IMR-90 (cell line): ENCODE data around the gene PDC. TPM values are rescaled to one million over a fixed set of nuclear protein-coding genes. Genes with fewer than 3 reads are reported as not detected.

Experiments
- ATAC-seq: fragments of 200-7000 bp; cut with Tn5 transposase; 2 replicates; pipeline ENCODE4 v1.9.1; 2020; ENCODE audit warnings: low read depth, mild to moderate bottlenecking, moderate library complexity
- BruUV-seq: library from RNA; stranded (reverse); fragments of 400-500 nt; replicated peaks from 2 replicates; lab custom pipeline; 2021; lab: Mats Ljungman, UMichigan
- CTCF ChIA-PET: fragments of 300-600 bp; formaldehyde crosslinking; extraction: SDS; loops from one replicate; lab custom pipeline; 2021; ENCODE audit warnings: antibody characterized with exemption; lab: Yijun Ruan, JAX
- POLR2A ChIA-PET: fragments of 300-600 bp; sonication (Branson Sonifier 250); formaldehyde crosslinking; loops from one replicate; lab custom pipeline; 2022; ENCODE audit warnings: antibody characterized with exemption; ENCODE audit not compliant: unreplicated experiment; lab: Charles Lee
- DNase-seq: peaks from one replicate; pipeline ENCODE4 v3.0.0; 2013
- H2AFZ ChIP-seq: replicated peaks from 2 replicates; pipeline ENCODE3; 2013; ENCODE audit warnings: low read length, mild to moderate bottlenecking; ENCODE audit not compliant: poor library complexity
- H2AK5ac ChIP-seq: 2 replicates; pipeline ENCODE4 v1.6.1; 2013; ENCODE audit warnings: low read depth, low read length, inconsistent platforms
- H2AK9ac ChIP-seq: replicated peaks from 2 replicates; pipeline ENCODE3; 2013; ENCODE audit warnings: mild to moderate bottlenecking, low read depth, low read length, moderate library complexity; ENCODE audit not compliant: poor library complexity
- H2BK120ac ChIP-seq: 2 replicates; pipeline ENCODE4 v1.6.1; 2013; ENCODE audit warnings: low read depth, low read length, inconsistent platforms
- H2BK15ac ChIP-seq: 3 replicates; pipeline ENCODE4 v1.6.1; 2013; ENCODE audit warnings: low read depth, low read length, inconsistent platforms
- H2BK20ac ChIP-seq: 2 replicates; pipeline ENCODE4 v1.6.1; 2013; ENCODE audit warnings: low read depth, mild to moderate bottlenecking, inconsistent platforms, low read length, moderate library complexity
- H2BK5ac ChIP-seq: 2 replicates; pipeline ENCODE4 v1.6.1; 2013; ENCODE audit warnings: mild to moderate bottlenecking, low read depth, low read length, inconsistent platforms; ENCODE audit not compliant: poor library complexity, severe bottlenecking
- H3K14ac ChIP-seq: replicated peaks from 2 replicates; pipeline ENCODE4 v1.6.1; 2013; ENCODE audit warnings: low read depth, low read length, inconsistent platforms
- H3K18ac ChIP-seq: 2 replicates; pipeline ENCODE4 v1.6.1; 2013; ENCODE audit warnings: low read depth, low read length, control low read depth
- H3K23ac ChIP-seq: 2 replicates; pipeline ENCODE4 v1.6.1; 2013; ENCODE audit warnings: low read depth, low read length, inconsistent platforms
- H3K27ac ChIP-seq: 2 replicates; pipeline ENCODE4 v1.5.1; 2013; ENCODE audit warnings: mild to moderate bottlenecking, control low read depth, low read length; ENCODE audit not compliant: insufficient read depth
- H3K27me3 ChIP-seq: 2 replicates; pipeline ENCODE4 v1.6.1; 2013; ENCODE audit warnings: low read length; ENCODE audit not compliant: control insufficient read depth, insufficient read depth
- H3K36me3 ChIP-seq: 2 replicates; pipeline ENCODE4 v1.6.1; 2013; ENCODE audit warnings: low read length, mixed read lengths; ENCODE audit not compliant: control insufficient read depth, insufficient read depth
- H3K4ac ChIP-seq: 2 replicates; pipeline ENCODE4 v1.6.1; 2013; ENCODE audit warnings: low read depth, low read length, inconsistent platforms
- H3K4me1 ChIP-seq: 2 replicates; pipeline ENCODE4 v1.6.1; 2013; ENCODE audit warnings: low read length, mixed read lengths; ENCODE audit not compliant: control insufficient read depth, insufficient read depth
- H3K4me2 ChIP-seq: 2 replicates; pipeline ENCODE4 v1.6.1; 2013; ENCODE audit warnings: low read depth, mild to moderate bottlenecking, control low read depth, low read length, moderate library complexity
- H3K4me3 ChIP-seq: 2 replicates; pipeline ENCODE4 v1.5.1; 2013; ENCODE audit warnings: low read depth, mild to moderate bottlenecking, control low read depth, low read length, moderate library complexity; ENCODE audit not compliant: insufficient read depth
- H3K56ac ChIP-seq: 2 replicates; pipeline ENCODE4 v1.6.1; 2013; ENCODE audit warnings: low read length, inconsistent platforms; ENCODE audit not compliant: insufficient read depth; ENCODE audit errors: extremely low read depth
- H3K79me1 ChIP-seq, 2 experiments: 2 replicates each; pipeline ENCODE4 v1.6.1; 2013; ENCODE audit warnings: low read length in 2 of 2, inconsistent platforms in 1 of 2, low read depth in 1 of 2
- H3K9ac ChIP-seq: 2 replicates; pipeline ENCODE4 v1.6.1; 2013; ENCODE audit warnings: low read depth, low read length, control low read depth
- H3K9me1 ChIP-seq: 2 replicates; pipeline ENCODE4 v1.6.1; 2013; ENCODE audit warnings: low read length, inconsistent platforms; ENCODE audit not compliant: insufficient read depth
- H3K9me3 ChIP-seq: 2 replicates; pipeline ENCODE4 v1.6.1; 2013; ENCODE audit warnings: low read length; ENCODE audit not compliant: control insufficient read depth, insufficient read depth
- H4K20me1 ChIP-seq: 2 replicates; pipeline ENCODE4 v1.6.1; 2013; ENCODE audit warnings: low read length, inconsistent platforms; ENCODE audit not compliant: insufficient read depth
- H4K5ac ChIP-seq: 2 replicates; pipeline ENCODE4 v1.6.1; 2013; ENCODE audit warnings: mild to moderate bottlenecking, low read depth, low read length, control low read depth
- H4K8ac ChIP-seq, 2 experiments: 2 replicates each; pipeline ENCODE4 v1.6.1; 2013; ENCODE audit warnings: low read depth in 2 of 2, low read length in 2 of 2, control low read depth in 1 of 2, inconsistent platforms in 1 of 2
- H4K91ac ChIP-seq: 2 replicates; pipeline ENCODE4 v1.6.1; 2013; ENCODE audit warnings: low read depth, low read length, inconsistent platforms; ENCODE audit not compliant: insufficient read depth
- BHLHE40 ChIP-seq: fragments of 150-350 bp; IDR thresholded peaks from 2 replicates; pipeline ENCODE4 v1.6.1; 2016; ENCODE audit warnings: mild to moderate bottlenecking, low read depth, low read length
- CEBPB ChIP-seq: IDR thresholded peaks from 2 replicates; pipeline ENCODE4 v1.6.1; 2012; ENCODE audit warnings: low read depth, low read length, improper control_type of control experiment
- CHD1 ChIP-seq: IDR thresholded peaks from 2 replicates; pipeline ENCODE4 v1.6.1; 2012; ENCODE audit warnings: low read depth, low read length, improper control_type of control experiment
- FOS ChIP-seq: fragments of 150-350 bp; IDR thresholded peaks from 2 replicates; pipeline ENCODE4 v1.6.1; 2016; ENCODE audit warnings: low read depth, low read length
- MAFK ChIP-seq: IDR thresholded peaks from 2 replicates; pipeline ENCODE4 v1.6.1; 2012; ENCODE audit warnings: low read depth, low read length, improper control_type of control experiment
- MAZ ChIP-seq: IDR thresholded peaks from 2 replicates; pipeline ENCODE4 v1.6.1; 2012; ENCODE audit warnings: low read depth, mild to moderate bottlenecking, low read length, improper control_type of control experiment, moderate library complexity, borderline replicate concordance
- MXI1 ChIP-seq: IDR thresholded peaks from 2 replicates; pipeline ENCODE4 v1.6.1; 2012; ENCODE audit warnings: low read depth, mild to moderate bottlenecking, low read length, moderate library complexity, borderline replicate concordance
- NFE2L2 ChIP-seq: fragments of 150-350 bp; IDR thresholded peaks from 2 replicates; pipeline ENCODE4 v1.6.1; 2016; ENCODE audit warnings: low read depth, mild to moderate bottlenecking, low read length
- POLR2A ChIP-seq: IDR thresholded peaks from 2 replicates; pipeline ENCODE4 v1.6.1; 2012; ENCODE audit warnings: mild to moderate bottlenecking, low read depth, low read length
- RAD21 ChIP-seq: IDR thresholded peaks from 2 replicates; pipeline ENCODE4 v1.6.1; 2012; ENCODE audit warnings: low read length, improper control_type of control experiment
- RCOR1 ChIP-seq: IDR thresholded peaks from 2 replicates; pipeline ENCODE4 v1.6.1; 2012; ENCODE audit warnings: mild to moderate bottlenecking, low read length, improper control_type of control experiment; ENCODE audit not compliant: insufficient replicate concordance
- RFX5 ChIP-seq: IDR thresholded peaks from 2 replicates; pipeline ENCODE4 v1.8.0; 2012; ENCODE audit warnings: low read depth, mild to moderate bottlenecking, low read length, moderate library complexity
- SMC3 ChIP-seq: fragments of 150-350 bp; IDR thresholded peaks from 2 replicates; pipeline ENCODE4 v1.6.1; 2016; ENCODE audit warnings: low read depth, mild to moderate bottlenecking, antibody characterized with exemption, low read length, moderate library complexity
- WGBS, 2 experiments: methylation state at CpG; one replicate each; pipeline versions ENCODE4 v1.1.5 to v1.1.7; 2013; ENCODE audit warnings: missing lambda C conversion rate in 2 of 2; ENCODE audit not compliant: insufficient read length in 1 of 2; ENCODE audit errors: extremely low coverage in 2 of 2; 5-methylcytosine and 5-hydroxymethylcytosine counted together
- dilution Hi-C: fragments of 300-500 bp; cut with HindIII; formaldehyde crosslinking; loops from one replicate; pipeline ENCODE4 v1.14.3; 2018; ENCODE audit warnings: low sequenced_read_pairs; ENCODE audit not compliant: unreplicated experiment
- in situ Hi-C: fragments of 300-500 bp; cut with MboI; formaldehyde crosslinking; loops from 3 replicates; pipeline ENCODE4 v1.14.3; 2019; ENCODE audit warnings: low sequenced_read_pairs, inconsistent platforms, mixed read lengths
- intact Hi-C: fragments of 100-400 bp; cut with micrococcal nuclease; formaldehyde crosslinking; loops from 2 replicates; pipeline ENCODE4 v1.10.0; 2022
- polyA plus RNA-seq, 3 experiments: library from polyadenylated mRNA; depleted of rRNA; stranded (reverse); fragments of >200 nt; gene quantifications; 2 replicates each; pipeline ENCODE4 v1.2.3, GENCODE V29; 2012; ENCODE audit warnings: low replicate concordance in 1 of 3
- total RNA-seq: library from RNA; depleted of rRNA; stranded (reverse); fragments of >200 nt; gene quantifications from 2 replicates; pipeline ENCODE4 v1.2.3, GENCODE V29; 2012
- TF ChIP-seq, protein P1 (sequence below): fragments of 150-350 bp; IDR thresholded peaks from 2 replicates; pipeline ENCODE4 v1.6.1; 2017; ENCODE audit warnings: mild to moderate bottlenecking, antibody characterized with exemption, low read length, low read depth
- TF ChIP-seq, protein P2 (sequence below): conservative IDR thresholded peaks from 2 replicates; pipeline ENCODE4 v1.5.1; 2012; ENCODE audit warnings: mild to moderate bottlenecking, low read depth, low read length, improper control_type of control experiment
- TF ChIP-seq, protein P3 (sequence below): fragments of 150-350 bp; IDR thresholded peaks from 2 replicates; pipeline ENCODE4 v1.6.1; 2016; ENCODE audit warnings: low read depth, mild to moderate bottlenecking, low read length, moderate library complexity, borderline replicate concordance

Gene PDC
- total and polyA plus RNA-seq, 2 of the 4 experiments (the other 2 are of a cell fraction): not detected

DNA sequence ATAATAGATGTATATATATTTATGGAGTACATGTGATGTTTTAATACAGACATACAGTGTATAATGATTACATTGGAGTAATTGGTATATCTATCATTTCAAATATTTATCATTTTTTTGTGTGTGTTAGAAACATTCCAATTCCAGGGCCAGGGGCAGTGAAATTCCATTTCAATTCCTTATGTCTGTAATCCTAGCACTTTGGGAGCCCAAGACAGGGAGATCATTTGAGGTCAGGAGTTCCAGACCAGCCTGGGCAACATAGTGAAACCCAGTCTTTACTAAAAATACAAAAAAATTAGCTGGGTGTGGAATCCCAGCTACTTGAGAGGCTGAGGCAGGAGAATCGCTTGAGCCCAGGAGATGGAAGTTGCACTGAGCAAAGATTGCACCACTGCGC lies 30.4 kb upstream of the PDC start:
- in situ Hi-C loops: no loop called here

More for the DNA sequence above, 30.4 kb upstream of the PDC start:
- Histone ChIP-seq H3K56ac (no peak overlapping the region), H4K8ac (no peak overlapping the region), H3K27ac (no peak overlapping the region), H3K4me3 (no peak overlapping the region), H3K79me1 (no peaks in the 10 kb centered on the region), H4K20me1 (no peaks in the 10 kb centered on the region), H2BK15ac (no peak overlapping the region), H2BK20ac (no peak overlapping the region), H3K4ac (no peak overlapping the region), H2AK9ac (no peak overlapping the region), H2AFZ (no peak overlapping the region), H2BK5ac (no peak overlapping the region), H3K9me1 (no peaks in the 10 kb centered on the region), H3K18ac (no peak overlapping the region), H4K5ac (no peak overlapping the region), H3K4me2 (no peak overlapping the region), H3K27me3 (no peaks in the 10 kb centered on the region), H3K36me3 (no peaks in the 10 kb centered on the region), H2BK120ac (no peak overlapping the region), H4K91ac (no peak overlapping the region), H3K9ac (no peak overlapping the region), H3K23ac (no peak overlapping the region), H3K4me1 (peaks cover 2% of the 10 kb centered on the region; the same call in 1 of the 2 replicates), H2AK5ac (no peak overlapping the region), H3K14ac (no peak overlapping the region), H3K9me3 (no peaks in the 10 kb centered on the region)
- TF ChIP-seq RCOR1: no peak
- TF ChIP-seq CEBPB: no peak
- TF ChIP-seq FOS: no peak
- TF ChIP-seq, protein P1, sequence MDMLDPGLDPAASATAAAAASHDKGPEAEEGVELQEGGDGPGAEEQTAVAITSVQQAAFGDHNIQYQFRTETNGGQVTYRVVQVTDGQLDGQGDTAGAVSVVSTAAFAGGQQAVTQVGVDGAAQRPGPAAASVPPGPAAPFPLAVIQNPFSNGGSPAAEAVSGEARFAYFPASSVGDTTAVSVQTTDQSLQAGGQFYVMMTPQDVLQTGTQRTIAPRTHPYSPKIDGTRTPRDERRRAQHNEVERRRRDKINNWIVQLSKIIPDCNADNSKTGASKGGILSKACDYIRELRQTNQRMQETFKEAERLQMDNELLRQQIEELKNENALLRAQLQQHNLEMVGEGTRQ: no peak
- TF ChIP-seq, protein P2, sequence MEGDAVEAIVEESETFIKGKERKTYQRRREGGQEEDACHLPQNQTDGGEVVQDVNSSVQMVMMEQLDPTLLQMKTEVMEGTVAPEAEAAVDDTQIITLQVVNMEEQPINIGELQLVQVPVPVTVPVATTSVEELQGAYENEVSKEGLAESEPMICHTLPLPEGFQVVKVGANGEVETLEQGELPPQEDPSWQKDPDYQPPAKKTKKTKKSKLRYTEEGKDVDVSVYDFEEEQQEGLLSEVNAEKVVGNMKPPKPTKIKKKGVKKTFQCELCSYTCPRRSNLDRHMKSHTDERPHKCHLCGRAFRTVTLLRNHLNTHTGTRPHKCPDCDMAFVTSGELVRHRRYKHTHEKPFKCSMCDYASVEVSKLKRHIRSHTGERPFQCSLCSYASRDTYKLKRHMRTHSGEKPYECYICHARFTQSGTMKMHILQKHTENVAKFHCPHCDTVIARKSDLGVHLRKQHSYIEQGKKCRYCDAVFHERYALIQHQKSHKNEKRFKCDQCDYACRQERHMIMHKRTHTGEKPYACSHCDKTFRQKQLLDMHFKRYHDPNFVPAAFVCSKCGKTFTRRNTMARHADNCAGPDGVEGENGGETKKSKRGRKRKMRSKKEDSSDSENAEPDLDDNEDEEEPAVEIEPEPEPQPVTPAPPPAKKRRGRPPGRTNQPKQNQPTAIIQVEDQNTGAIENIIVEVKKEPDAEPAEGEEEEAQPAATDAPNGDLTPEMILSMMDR: no peak
- no peak for TF ChIP-seq MAFK
- no peak for TF ChIP-seq MAZ
- no peak for TF ChIP-seq CHD1
- no peak for TF ChIP-seq MXI1
- no peak for TF ChIP-seq BHLHE40
- TF ChIP-seq, protein P3, sequence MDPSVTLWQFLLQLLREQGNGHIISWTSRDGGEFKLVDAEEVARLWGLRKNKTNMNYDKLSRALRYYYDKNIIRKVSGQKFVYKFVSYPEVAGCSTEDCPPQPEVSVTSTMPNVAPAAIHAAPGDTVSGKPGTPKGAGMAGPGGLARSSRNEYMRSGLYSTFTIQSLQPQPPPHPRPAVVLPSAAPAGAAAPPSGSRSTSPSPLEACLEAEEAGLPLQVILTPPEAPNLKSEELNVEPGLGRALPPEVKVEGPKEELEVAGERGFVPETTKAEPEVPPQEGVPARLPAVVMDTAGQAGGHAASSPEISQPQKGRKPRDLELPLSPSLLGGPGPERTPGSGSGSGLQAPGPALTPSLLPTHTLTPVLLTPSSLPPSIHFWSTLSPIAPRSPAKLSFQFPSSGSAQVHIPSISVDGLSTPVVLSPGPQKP: no peak
- TF ChIP-seq NFE2L2: no peak
- TF ChIP-seq SMC3: no peak
- TF ChIP-seq POLR2A: no peak
- no peak for TF ChIP-seq RAD21
- TF ChIP-seq RFX5: no peak
- CTCF ChIA-PET: no interaction called here
- dilution Hi-C loops (no loop called here), intact Hi-C loops (no loop called here)
- ATAC-seq (no peak), DNase-seq (no peak)
- POLR2A ChIA-PET: no interaction called here
- WGBS, 2 experiments: 100% methylated on average over 1 of the region's 2 CpGs; no CpG with 5 or more reads in 1 of the 2 experiments
- BruUV-seq: no TSS peak
